Liver (tissue), 9 donors: ENCODE results near the gene MBD6. TPM values are rescaled to one million over a fixed set of nuclear protein-coding genes. Genes with fewer than 3 reads are reported as not detected.

Source experiments
- DNase-seq: peaks from one replicate; pipeline ENCODE4 v3.0.0-alpha.2; 2017; ENCODE audit warnings: low spot score
- H3K27ac ChIP-seq, 2 donors: one replicate each; pipeline ENCODE4 v1.7.0; 2013; ENCODE audit warnings: inconsistent platforms in 2 of 2, low read length in 2 of 2, control low read depth in 1 of 2, low read depth in 1 of 2, mild to moderate bottlenecking in 1 of 2
- H3K27me3 ChIP-seq, 4 donors: one replicate each; pipeline versions ENCODE4 v1.6.1 to v1.7.0; 2013; ENCODE audit warnings: low read length in 3 of 4, inconsistent platforms in 1 of 4, mild to moderate bottlenecking in 1 of 4, moderate library complexity in 1 of 4; ENCODE audit not compliant: control insufficient read depth in 4 of 4, insufficient read depth in 4 of 4
- H3K36me3 ChIP-seq, 4 donors: one replicate each; pipeline versions ENCODE4 v1.6.1 to v1.7.0; 2013; ENCODE audit warnings: low read length in 3 of 4, mild to moderate bottlenecking in 3 of 4, low read depth in 1 of 4, moderate library complexity in 1 of 4; ENCODE audit not compliant: control insufficient read depth in 4 of 4, insufficient read depth in 3 of 4
- H3K4me1 ChIP-seq, 4 donors: one replicate each; pipeline versions ENCODE4 v1.6.1 to v1.7.0; 2013; ENCODE audit warnings: low read length in 3 of 4, mild to moderate bottlenecking in 3 of 4, moderate library complexity in 1 of 4; ENCODE audit not compliant: control insufficient read depth in 4 of 4, insufficient read depth in 4 of 4
- H3K4me3 ChIP-seq, 3 donors: one replicate each; pipeline versions ENCODE4 v1.6.1 to v1.7.0; 2013; ENCODE audit warnings: low read length in 3 of 3, control low read depth in 1 of 3, low read depth in 1 of 3, mild to moderate bottlenecking in 1 of 3
- H3K9ac ChIP-seq, 2 donors: one replicate each; pipeline ENCODE4 v1.7.0; 2013; ENCODE audit warnings: low read length in 2 of 2, mild to moderate bottlenecking in 2 of 2, moderate library complexity in 2 of 2, control low read depth in 1 of 2, low read depth in 1 of 2
- H3K9me3 ChIP-seq, 4 donors: one replicate each; pipeline versions ENCODE4 v1.6.1 to v1.7.0; 2013; ENCODE audit warnings: low read length in 3 of 4; ENCODE audit not compliant: control insufficient read depth in 4 of 4
- ATF3 ChIP-seq: IDR thresholded peaks from 2 replicates; pipeline ENCODE4 v1.6.1; 2016; ENCODE audit warnings: antibody characterized with exemption
- HNF4A ChIP-seq, 2 donors: conservative IDR thresholded peaks; 2 replicates each; pipeline ENCODE4 v1.6.1; 2016; ENCODE audit warnings: antibody characterized with exemption in 2 of 2, mild to moderate bottlenecking in 2 of 2
- HNF4G ChIP-seq: IDR thresholded peaks from 2 replicates; pipeline ENCODE4 v1.6.1; 2016; ENCODE audit warnings: antibody characterized with exemption
- JUND ChIP-seq, 2 donors: IDR thresholded peaks; 2 replicates each; pipeline ENCODE4 v1.6.1; 2016; ENCODE audit warnings: antibody characterized with exemption in 2 of 2
- MAX ChIP-seq: IDR thresholded peaks from 2 replicates; pipeline ENCODE4 v1.6.1; 2016; ENCODE audit warnings: antibody characterized with exemption
- NR2F2 ChIP-seq: IDR thresholded peaks from 2 replicates; pipeline ENCODE4 v1.6.1; 2016; ENCODE audit warnings: antibody characterized with exemption
- RAD21 ChIP-seq, 2 donors: IDR thresholded peaks; 2 replicates each; pipeline ENCODE4 v1.6.1; 2016; ENCODE audit warnings: antibody characterized with exemption in 2 of 2, mild to moderate bottlenecking in 2 of 2
- REST ChIP-seq: IDR thresholded peaks from 2 replicates; pipeline ENCODE4 v1.6.1; 2016; ENCODE audit warnings: antibody characterized with exemption, mild to moderate bottlenecking
- RXRA ChIP-seq, 2 donors: IDR thresholded peaks; 2 replicates each; pipeline ENCODE4 v1.6.1; 2017 to 2018; ENCODE audit warnings: antibody characterized with exemption in 2 of 2, mild to moderate bottlenecking in 1 of 2
- TAF1 ChIP-seq: conservative IDR thresholded peaks from 2 replicates; pipeline ENCODE4 v1.6.1; 2016; ENCODE audit warnings: antibody characterized with exemption, mild to moderate bottlenecking
- ZBTB33 ChIP-seq: IDR thresholded peaks from 2 replicates; pipeline ENCODE4 v1.6.1; 2016; ENCODE audit warnings: antibody characterized with exemption
- WGBS: extraction: QIAGEN DNeasy Blood & Tissue Kit; methylation state at CpG from one replicate; pipeline ENCODE4 v1.1.7; 2013; 5-methylcytosine and 5-hydroxymethylcytosine counted together
- polyA plus RNA-seq, 2 donors: library from polyadenylated mRNA; stranded (reverse) in 1 of 2; unstranded in 1 of 2; fragments of 200-250 nt in 1 of 2; fragments of >200 nt in 1 of 2; fragmentation: Nextera tagmentation in 1 of 2; extraction: Ambion mirVana in 1 of 2; gene quantifications; one replicate each; pipeline versions ENCODE4 v1.2.1 to v1.2.3, GENCODE V29; 2013 to 2015
- total RNA-seq, 2 donors: library from RNA; depleted of rRNA; stranded (reverse); fragments of >200 nt; gene quantifications; one replicate each; pipeline ENCODE4 v1.2.3, GENCODE V29; 2014
- donor health status: healthy.
- donor health status: healthy.
- donor health status: healthy.
- donor health status: healthy.
- donor health status: healthy.

MBD6 gene
- total and polyA plus RNA-seq, 4 donors: 9.9 to 20.2 (median 14.9) TPM

- H3K36me3 ChIP-seq: peaks cover 6 to 53% (median 38%) of the 10 kb centered on the region in 4 donors
- no peaks in the 10 kb centered on the region for H3K9me3 ChIP-seq
- no peak for DNase-seq
- no peaks in the 10 kb centered on the region for H3K27me3 ChIP-seq
- no peak overlapping the region for H3K27ac ChIP-seq
- no peak for TF ChIP-seq RXRA (IDR thresholded peaks at IDR 0.05)
- TF ChIP-seq MAX: no peak
- TF ChIP-seq NR2F2: no peak
- TF ChIP-seq ATF3: no peak
- no peak for TF ChIP-seq HNF4G
- no peak for TF ChIP-seq HNF4A (conservative IDR thresholded peaks at IDR 0.05)
- TF ChIP-seq ZBTB33: no peak
- no peak for TF ChIP-seq JUND (IDR thresholded peaks at IDR 0.05)
- TF ChIP-seq REST: no peak
- TF ChIP-seq RAD21 (IDR thresholded peaks at IDR 0.05): no peak
- H3K4me1 ChIP-seq: no peaks in the 10 kb centered on the region
- H3K9ac ChIP-seq: no peak overlapping the region
- no peak overlapping the region for H3K4me3 ChIP-seq
- 99% methylated on average over 5 of the region's 5 CpGs for WGBS
These were observed 11.6 kb downstream of the MBD6 start for GRCh38 chr12:57534250-57534649.

GRCh38 chr12:57534991-57535543, 12.4 kb downstream of the MBD6 start:
- Histone ChIP-seq H3K9me3 (no peaks in the 10 kb centered on the region), H3K4me3 (no peak overlapping the region), H3K27me3 (no peaks in the 10 kb centered on the region), H3K9ac (no peak overlapping the region), H3K27ac (no peak overlapping the region), H3K36me3 (peaks cover 7 to 47% (median 35%) of the 10 kb centered on the region in 4 donors), H3K4me1 (no peaks in the 10 kb centered on the region)
- no peak for DNase-seq
- WGBS: 88% methylated on average over 3 of the region's 3 CpGs
- TF ChIP-seq REST (no peak), RXRA (IDR thresholded peaks at IDR 0.05) (no peak), ATF3 (no peak), TAF1 (no peak)
